Activated naive CD4-positive, alpha-beta T cell treated with anti-CD3 and anti-CD28 coated beads for 36 hours (primary cell): ENCODE results near the gene RGS7. TPM values are rescaled to one million over a fixed set of nuclear protein-coding genes. Genes with fewer than 3 reads are reported as not detected.
"Not testable (repeated sequence)": the region's sequence is repeated elsewhere in the genome, so short reads cannot be mapped to it uniquely, and the experiment has no call there.

Experiments
- CTCF ChIA-PET: fragments of 350-600 bp; sonication (Branson Sonifier 250); formaldehyde crosslinking; loops from one replicate; lab custom pipeline; 2021; ENCODE audit warnings: antibody characterized with exemption; lab: Charles Lee
- DNase-seq: peaks from one replicate; pipeline ENCODE4 v3.0.0-alpha.2; 2020
- H3K27ac Mint-ChIP-seq: one replicate; pipeline ENCODE4 v1.8.0; 2021; ENCODE audit warnings: mild to moderate bottlenecking, mixed read lengths
- H3K27me3 Mint-ChIP-seq: one replicate; pipeline ENCODE4 v1.8.0; 2021; ENCODE audit warnings: low read depth, mixed read lengths
- H3K36me3 Mint-ChIP-seq: one replicate; pipeline ENCODE4 v1.8.0; 2021; ENCODE audit warnings: low read depth, mixed read lengths
- H3K4me1 Mint-ChIP-seq: one replicate; pipeline ENCODE4 v1.8.0; 2021; ENCODE audit warnings: low read depth, mixed read lengths
- H3K4me3 Mint-ChIP-seq: one replicate; pipeline ENCODE4 v1.8.0; 2021; ENCODE audit warnings: mild to moderate bottlenecking, moderate library complexity, mixed read lengths
- H3K9me3 Mint-ChIP-seq: one replicate; pipeline ENCODE4 v1.8.0; 2021; ENCODE audit warnings: mixed read lengths
- intact Hi-C: fragments of 100-400 bp; cut with micrococcal nuclease; formaldehyde crosslinking; loops from one replicate; pipeline ENCODE4 v1.15.1; 2023
- total RNA-seq, 2 experiments: library from RNA; stranded (reverse); gene quantifications; one replicate each; pipeline ENCODE4 v1.2.3, GENCODE V29; 2021

Gene RGS7
- total RNA-seq, 2 experiments from 2014 or later = not detected

DNA sequence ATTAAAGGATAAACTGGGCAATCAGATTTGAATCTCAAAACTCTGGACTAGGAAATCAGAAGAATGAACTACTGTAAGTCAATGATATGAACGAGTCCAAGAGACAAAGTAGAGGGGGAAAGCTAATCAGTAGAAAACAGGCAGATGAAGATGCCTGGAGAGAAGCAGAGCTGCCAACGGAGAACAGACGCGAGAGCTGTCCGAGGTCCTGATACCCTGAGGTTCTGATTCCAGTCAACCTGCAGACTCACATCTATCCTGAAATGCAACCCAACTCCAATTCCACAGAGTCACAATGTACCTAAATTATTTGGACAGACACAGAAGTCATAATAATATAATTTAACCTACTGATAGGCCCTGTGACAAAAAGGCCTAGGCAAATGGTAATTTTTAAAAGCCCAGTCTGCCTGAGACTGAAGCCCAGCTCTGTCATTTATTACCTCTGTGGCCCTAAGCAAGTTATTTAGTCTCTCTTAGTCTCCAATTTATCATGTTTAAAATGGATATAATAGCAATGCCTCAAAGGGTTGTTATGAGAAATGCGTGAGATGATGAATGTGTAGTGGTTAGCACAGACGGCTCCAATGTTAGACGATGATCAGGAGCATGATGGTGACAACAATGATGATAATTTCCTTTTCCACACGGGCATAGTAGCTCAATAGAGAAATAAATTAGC is 33.4 kb downstream of the RGS7 start:
- Mint-ChIP-seq H3K27ac (no peak overlapping the region), H3K4me1 (no peaks in the 10 kb centered on the region), H3K9me3 (peaks cover 2% of the 10 kb centered on the region), H3K4me3 (no peak overlapping the region), H3K27me3 (no peaks in the 10 kb centered on the region), H3K36me3 (no peaks in the 10 kb centered on the region)
- CTCF ChIA-PET = no interaction called here
- intact Hi-C loops = no loop called here
- peak; percentile 53 for DNase-seq

- DNase-seq = no peak
- H3K4me1 Mint-ChIP-seq = no peaks in the 10 kb centered on the region
- intact Hi-C loops = no loop called here
- H3K27ac Mint-ChIP-seq = no peak overlapping the region
- H3K27me3 Mint-ChIP-seq = no peaks in the 10 kb centered on the region
- no peaks in the 10 kb centered on the region for H3K9me3 Mint-ChIP-seq
- H3K36me3 Mint-ChIP-seq = no peaks in the 10 kb centered on the region
- CTCF ChIA-PET = no interaction called here
- no peak overlapping the region for H3K4me3 Mint-ChIP-seq
Observed at GRCh38 chr1:241317676-241318075, 39.3 kb downstream of the RGS7 start.

- Mint-ChIP-seq H3K4me1 (no peaks in the 10 kb centered on the region), H3K27ac (no peak overlapping the region), H3K27me3 (no peaks in the 10 kb centered on the region), H3K4me3 (no peak overlapping the region), H3K9me3 (no peaks in the 10 kb centered on the region), H3K36me3 (no peaks in the 10 kb centered on the region)
- CTCF ChIA-PET = interaction anchor here (0.7 kb wide), 1 partner anchor 1727 kb away, joined by 3 read pairs; no protein-coding TSS in a partner anchor
- no peak for DNase-seq
- intact Hi-C loops = no loop called here
Observed at GRCh38 chr1:241316372-241316771, 40.6 kb downstream of the RGS7 start.

- intact Hi-C loops = no loop called here
- H3K27ac Mint-ChIP-seq = no peak overlapping the region
- no peak overlapping the region for H3K4me3 Mint-ChIP-seq
- CTCF ChIA-PET = no interaction called here
- no peaks in the 10 kb centered on the region for H3K36me3 Mint-ChIP-seq
- DNase-seq = no peak
- H3K4me1 Mint-ChIP-seq = no peaks in the 10 kb centered on the region
- H3K9me3 Mint-ChIP-seq = no peaks in the 10 kb centered on the region
- no peaks in the 10 kb centered on the region for H3K27me3 Mint-ChIP-seq
Observed at GRCh38 chr1:241311056-241311746, 45.8 kb downstream of the RGS7 start.

DNA sequence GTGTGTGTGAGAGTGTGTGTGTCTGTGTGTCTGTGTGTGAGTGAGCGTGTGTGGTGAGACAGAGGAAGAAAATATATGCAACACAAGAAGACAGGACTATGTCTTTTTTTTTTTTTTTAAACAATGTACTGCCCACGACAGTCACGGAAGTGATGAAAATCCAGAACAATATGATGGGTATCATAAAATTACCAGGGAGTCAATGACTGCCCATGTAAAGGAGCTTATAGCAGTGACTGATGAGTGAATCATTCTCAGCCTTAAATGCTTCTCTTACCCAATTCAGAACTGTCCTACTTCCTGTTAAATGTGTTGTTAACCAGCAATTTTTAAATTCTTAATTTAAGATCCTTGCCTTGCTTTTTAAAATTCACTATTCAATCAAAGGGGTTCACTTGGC is 46.6 kb downstream of the RGS7 start:
- DNase-seq = no peak
- Mint-ChIP-seq H3K36me3 (no peaks in the 10 kb centered on the region), H3K9me3 (no peaks in the 10 kb centered on the region), H3K27ac (no peak overlapping the region), H3K4me3 (no peak overlapping the region), H3K27me3 (no peaks in the 10 kb centered on the region), H3K4me1 (no peaks in the 10 kb centered on the region)
- CTCF ChIA-PET = no interaction called here
- intact Hi-C loops = no loop called here

DNA sequence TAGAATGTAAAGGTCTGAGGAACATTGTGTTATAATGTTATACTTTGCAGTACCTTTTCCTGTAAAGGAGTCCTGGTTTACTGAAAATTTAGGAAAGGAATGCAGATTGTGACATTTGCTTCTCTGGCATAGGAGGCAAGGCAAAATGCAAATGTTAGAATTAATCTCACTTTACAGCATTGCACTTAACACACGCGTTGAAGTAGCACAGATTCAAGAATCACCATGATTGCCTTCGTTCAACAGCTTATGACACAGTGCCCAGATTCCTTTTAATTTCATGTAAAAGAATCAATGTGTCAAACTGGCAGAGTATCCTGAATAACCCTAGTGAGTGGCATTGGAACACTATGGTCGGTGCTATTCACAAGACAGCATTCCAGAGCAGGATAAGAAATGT is 47.4 kb downstream of the RGS7 start:
- Mint-ChIP-seq H3K36me3 (no peaks in the 10 kb centered on the region), H3K9me3 (peaks cover 2% of the 10 kb centered on the region), H3K27me3 (no peaks in the 10 kb centered on the region), H3K4me1 (no peaks in the 10 kb centered on the region), H3K4me3 (no peak overlapping the region), H3K27ac (no peak overlapping the region)
- CTCF ChIA-PET = no interaction called here
- intact Hi-C loops = no loop called here
- no peak for DNase-seq

DNA sequence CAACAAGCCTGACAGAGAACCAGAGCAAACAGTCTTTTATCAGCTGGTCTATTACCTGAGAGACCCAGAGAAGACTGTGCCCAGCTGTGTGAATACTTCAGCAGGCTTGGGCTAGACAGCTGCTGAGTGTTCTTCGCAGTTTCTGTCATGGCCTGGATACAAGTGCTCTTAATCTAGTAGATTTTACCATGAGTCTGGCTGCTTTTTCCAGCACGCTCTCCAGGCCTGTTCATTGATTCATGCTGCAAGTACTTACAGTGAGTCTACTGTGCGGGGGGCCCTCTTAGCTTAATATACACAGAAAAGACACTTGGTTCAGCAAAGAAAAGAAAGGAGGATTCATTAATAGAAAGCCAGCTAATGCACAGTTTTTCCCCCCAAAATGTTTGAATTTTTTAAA is 48.5 kb downstream of the RGS7 start:
- intact Hi-C loops = no loop called here
- peaks cover 9% of the 10 kb centered on the region for H3K9me3 Mint-ChIP-seq
- no peaks in the 10 kb centered on the region for H3K27me3 Mint-ChIP-seq
- no peak for DNase-seq
- CTCF ChIA-PET = no interaction called here
- H3K36me3 Mint-ChIP-seq = no peaks in the 10 kb centered on the region
- H3K4me3 Mint-ChIP-seq = no peak overlapping the region
- no peak overlapping the region for H3K27ac Mint-ChIP-seq
- H3K4me1 Mint-ChIP-seq = no peaks in the 10 kb centered on the region

- Mint-ChIP-seq H3K9me3 (peaks cover 13% of the 10 kb centered on the region), H3K4me3 (no peak overlapping the region), H3K36me3 (no peaks in the 10 kb centered on the region), H3K27me3 (no peaks in the 10 kb centered on the region), H3K4me1 (no peaks in the 10 kb centered on the region), H3K27ac (no peak overlapping the region)
- intact Hi-C loops = no loop called here
- DNase-seq = no peak
- CTCF ChIA-PET = no interaction called here
Observed at GRCh38 chr1:241308011-241308410, 49.0 kb downstream of the RGS7 start.

DNA sequence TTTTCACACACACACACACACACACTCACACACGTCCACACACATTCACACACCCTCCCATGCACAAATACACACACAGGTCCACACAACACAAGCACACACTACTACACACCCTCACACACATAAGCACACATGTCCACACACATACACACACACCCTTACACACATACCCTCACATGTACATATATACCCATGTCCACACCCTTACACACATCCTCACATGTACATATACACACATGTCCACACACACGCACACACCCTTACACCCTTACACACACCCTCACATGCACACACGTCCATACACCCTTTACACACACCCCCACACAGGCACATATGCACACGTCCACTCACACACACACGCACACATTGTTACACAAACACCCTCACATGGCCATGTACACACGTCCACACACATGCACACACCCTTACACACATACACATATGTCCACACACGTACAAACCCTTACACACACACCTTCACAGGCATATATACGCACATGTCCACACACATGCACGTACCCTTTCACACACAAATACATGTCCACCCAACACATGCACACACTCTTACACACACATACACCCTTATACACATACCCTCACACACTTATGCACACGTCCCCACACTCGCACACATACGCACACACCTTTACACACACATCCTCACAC is 50.7 kb downstream of the RGS7 start:
- H3K27me3 Mint-ChIP-seq = no peaks in the 10 kb centered on the region
- CTCF ChIA-PET = no interaction called here
- no peak overlapping the region for H3K27ac Mint-ChIP-seq
- peaks cover 15% of the 10 kb centered on the region for H3K9me3 Mint-ChIP-seq
- intact Hi-C loops = no loop called here
- no peak for DNase-seq
- no peak overlapping the region for H3K4me3 Mint-ChIP-seq
- H3K4me1 Mint-ChIP-seq = no peaks in the 10 kb centered on the region
- H3K36me3 Mint-ChIP-seq = no peaks in the 10 kb centered on the region

- H3K9me3 Mint-ChIP-seq = peaks cover 15% of the 10 kb centered on the region
- CTCF ChIA-PET, H3K27ac Mint-ChIP-seq, H3K36me3 Mint-ChIP-seq, DNase-seq, H3K27me3 Mint-ChIP-seq, intact Hi-C loops, H3K4me1 Mint-ChIP-seq, H3K4me3 Mint-ChIP-seq: not testable (repeated sequence)
Observed at GRCh38 chr1:241302024-241302423, 55.0 kb downstream of the RGS7 start.

DNA sequence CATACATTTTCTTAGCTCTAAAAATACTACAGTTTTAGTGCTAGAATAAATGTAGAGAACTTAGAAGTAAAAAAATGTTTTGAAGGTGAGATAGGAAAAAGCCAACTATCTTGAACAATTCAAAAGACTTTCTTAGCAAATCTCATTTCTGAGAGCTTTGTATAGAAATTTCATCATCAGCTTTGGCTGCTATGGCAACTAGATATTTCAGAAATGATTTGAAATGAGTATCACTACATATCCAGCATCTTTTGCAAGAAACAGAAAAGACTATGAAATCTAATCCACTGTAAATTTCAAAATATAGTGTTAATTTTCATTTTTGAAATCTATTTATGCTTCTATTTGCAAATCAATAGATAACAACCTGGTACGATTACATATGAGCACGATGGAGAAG is 57.7 kb downstream of the RGS7 start:
- H3K4me1 Mint-ChIP-seq = no peaks in the 10 kb centered on the region
- no peaks in the 10 kb centered on the region for H3K36me3 Mint-ChIP-seq
- no peak overlapping the region for H3K27ac Mint-ChIP-seq
- peaks cover 16% of the 10 kb centered on the region for H3K9me3 Mint-ChIP-seq
- intact Hi-C loops = no loop called here
- H3K4me3 Mint-ChIP-seq = no peak overlapping the region
- no peak for DNase-seq
- CTCF ChIA-PET = interaction anchor here (0.5 kb wide), 1 partner anchor 159 kb away, joined by 3 read pairs; no protein-coding TSS in a partner anchor
- H3K27me3 Mint-ChIP-seq = no peaks in the 10 kb centered on the region

- CTCF ChIA-PET = no interaction called here
- Mint-ChIP-seq H3K4me3 (no peak overlapping the region), H3K27me3 (no peaks in the 10 kb centered on the region), H3K27ac (no peak overlapping the region), H3K36me3 (no peaks in the 10 kb centered on the region), H3K4me1 (no peaks in the 10 kb centered on the region), H3K9me3 (peaks cover 8% of the 10 kb centered on the region)
- intact Hi-C loops = no loop called here
- no peak for DNase-seq
Observed at GRCh38 chr1:241292973-241293372, 64.0 kb downstream of the RGS7 start.

DNA sequence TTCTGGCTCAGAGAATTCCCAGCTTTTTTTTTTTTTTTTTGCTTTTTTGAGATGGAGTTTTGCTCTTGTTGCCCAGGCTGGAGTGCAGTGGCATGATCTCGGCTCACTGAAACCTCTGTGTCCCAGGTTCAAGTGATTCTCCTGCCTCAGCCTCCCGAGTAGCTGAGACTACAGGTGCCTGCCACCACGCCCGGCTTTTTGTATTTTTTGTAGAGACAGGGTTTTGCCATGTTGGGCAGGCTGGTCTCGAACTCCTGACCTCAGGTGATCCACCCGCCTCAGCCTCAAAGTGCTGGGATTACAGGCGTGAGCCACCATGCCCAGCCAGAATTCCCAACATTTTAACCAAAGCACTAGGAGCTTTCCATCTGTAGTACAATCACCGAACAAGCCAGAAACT is 65.5 kb downstream of the RGS7 start:
- H3K4me1 Mint-ChIP-seq, DNase-seq, H3K27ac Mint-ChIP-seq, H3K4me3 Mint-ChIP-seq, H3K27me3 Mint-ChIP-seq, H3K9me3 Mint-ChIP-seq, CTCF ChIA-PET, H3K36me3 Mint-ChIP-seq, intact Hi-C loops: not testable (repeated sequence)
